PC-3 (cell line): ENCODE data around the gene GABBR2. TPM values are rescaled to one million over a fixed set of nuclear protein-coding genes. Genes with fewer than 3 reads are reported as not detected.
A peak's percentile ranks its signal among the peaks of the same experiment; 100 is the strongest.

Source experiments
- ATAC-seq: fragments of 200-7000 bp; cut with Tn5 transposase; 2 replicates; pipeline ENCODE4 v1.9.1; 2020; ENCODE audit warnings: mild to moderate bottlenecking, moderate library complexity
- BruUV-seq: library from RNA; stranded (reverse); fragments of 400-500 nt; replicated peaks from 2 replicates; lab custom pipeline; 2021; lab: Mats Ljungman, UMichigan
- CTCF ChIA-PET: fragments of 300-600 bp; sonication (Branson Sonifier 250); formaldehyde crosslinking; loops from one replicate; lab custom pipeline; 2022; ENCODE audit warnings: antibody characterized with exemption; lab: Charles Lee
- POLR2A ChIA-PET: fragments of 300-600 bp; sonication (Branson Sonifier 250); formaldehyde crosslinking; loops from one replicate; lab custom pipeline; 2022; ENCODE audit warnings: antibody characterized with exemption; ENCODE audit not compliant: unreplicated experiment; lab: Charles Lee
- DNase-seq: peaks from one replicate; pipeline ENCODE4 v3.0.0-alpha.2; 2015
- H2AFZ ChIP-seq: fragments of 300-600 bp; sonication (generic); 2 replicates; pipeline ENCODE4 v1.6.0; 2016; ENCODE audit warnings: antibody characterized with exemption, low read length
- H3F3A ChIP-seq: fragments of 300-600 bp; sonication (generic); one replicate; pipeline ENCODE4 v1.6.0; 2017; ENCODE audit warnings: antibody characterized with exemption, low read length, control low read depth, mild to moderate bottlenecking; ENCODE audit not compliant: unreplicated experiment
- H3K27ac ChIP-seq: fragments of 300-600 bp; sonication (generic); 2 replicates; pipeline ENCODE4 v1.5.1; 2016; ENCODE audit warnings: mild to moderate bottlenecking, low read length
- H3K27me3 ChIP-seq: fragments of 300-600 bp; sonication (generic); 2 replicates; pipeline ENCODE4 v1.6.1; 2016; ENCODE audit warnings: low read length, mixed read lengths
- H3K36me3 ChIP-seq: fragments of 300-600 bp; sonication (generic); 2 replicates; pipeline ENCODE4 v1.6.1; 2016; ENCODE audit warnings: low read depth, mixed run types, low read length, mixed read lengths
- H3K4me1 ChIP-seq: fragments of 300-600 bp; sonication (generic); 2 replicates; pipeline ENCODE4 v1.5.1; 2016; ENCODE audit warnings: low read length; ENCODE audit not compliant: insufficient read depth
- H3K4me2 ChIP-seq: fragments of 300-600 bp; sonication (generic); 2 replicates; pipeline ENCODE4 v1.6.0; 2016; ENCODE audit warnings: low read length
- H3K4me3 ChIP-seq: fragments of 300-600 bp; sonication (generic); 2 replicates; pipeline ENCODE4 v1.5.1; 2016; ENCODE audit warnings: mild to moderate bottlenecking, low read length, mixed read lengths
- H3K79me2 ChIP-seq: fragments of 300-600 bp; sonication (generic); 2 replicates; pipeline ENCODE4 v1.6.1; 2017; ENCODE audit warnings: low read length, mixed read lengths
- H3K9ac ChIP-seq: fragments of 300-600 bp; sonication (generic); 2 replicates; pipeline ENCODE4 v1.6.0; 2016; ENCODE audit warnings: mild to moderate bottlenecking, low read length
- H3K9me2 ChIP-seq: fragments of 300-600 bp; sonication (generic); replicated peaks from 2 replicates; pipeline ENCODE4 v1.6.1; 2016; ENCODE audit warnings: mixed run types, low read length, mixed read lengths
- H3K9me3 ChIP-seq: fragments of 300-600 bp; sonication (generic); 2 replicates; pipeline ENCODE4 v1.6.1; 2016; ENCODE audit warnings: low read length, mixed read lengths
- H4K20me1 ChIP-seq: fragments of 300-600 bp; sonication (generic); 2 replicates; pipeline ENCODE4 v1.6.1; 2016; ENCODE audit warnings: low read length, mixed read lengths
- EZH2 ChIP-seq: fragments of 300-600 bp; sonication (generic); IDR thresholded peaks from one replicate; pipeline ENCODE4 v1.6.1; 2017; ENCODE audit warnings: antibody characterized with exemption, mild to moderate bottlenecking, low read length; ENCODE audit not compliant: unreplicated experiment
- EZH2phosphoT487 ChIP-seq: fragments of 300-600 bp; sonication (generic); IDR thresholded peaks from 2 replicates; pipeline ENCODE4 v1.6.1; 2018; ENCODE audit warnings: mild to moderate bottlenecking, antibody characterized with exemption, low read length, borderline replicate concordance
- intact Hi-C: fragments of 100-400 bp; cut with micrococcal nuclease; formaldehyde crosslinking; loops from 2 replicates; pipeline ENCODE4 v1.9.0; 2023
- total RNA-seq: library from RNA; depleted of rRNA; stranded (reverse); fragments of >200 nt; gene quantifications from 2 replicates; pipeline ENCODE4 v1.2.3, GENCODE V29; 2014
- TF ChIP-seq, protein P1 (sequence below): fragments of 300-600 bp; sonication (generic); conservative IDR thresholded peaks from 2 replicates; pipeline ENCODE4 v1.5.1; 2017; ENCODE audit warnings: antibody characterized with exemption, low read depth, mild to moderate bottlenecking, low read length

The GABBR2 gene
- total RNA-seq, 1 experiment from 2014 or later: 0.44 TPM

DNA sequence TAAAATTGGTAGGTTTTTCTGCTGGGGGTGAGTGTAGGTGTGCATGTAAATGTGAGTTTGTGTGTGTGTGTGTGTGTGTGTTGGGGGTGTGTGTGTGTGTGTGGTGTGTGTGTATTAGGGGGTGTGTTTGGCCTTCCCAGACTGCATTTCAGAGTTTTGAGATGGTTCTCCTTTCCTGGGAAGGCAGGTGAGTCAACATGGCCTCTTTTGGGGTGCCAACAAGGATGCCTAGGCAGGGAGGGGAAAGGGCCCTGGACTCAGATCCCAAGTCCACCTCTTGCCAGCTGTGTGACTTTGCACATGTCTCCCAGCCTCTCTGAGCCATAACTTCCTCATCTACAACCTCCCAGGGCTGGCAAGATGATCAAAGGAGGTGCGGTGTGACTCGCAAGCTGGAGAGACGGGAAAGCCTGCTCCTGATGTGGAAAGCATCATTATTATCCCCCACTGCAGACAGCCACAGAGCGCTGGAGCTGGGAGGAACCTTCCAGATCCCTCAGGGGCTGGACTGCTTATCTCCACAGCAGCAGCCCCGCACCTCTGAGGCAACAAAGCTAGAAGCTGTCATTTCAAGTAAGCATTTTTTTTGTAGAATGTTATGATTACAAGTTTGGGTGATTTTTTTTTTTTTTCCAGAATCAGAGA is 389.8 kb downstream of the GABBR2 start:
- Histone ChIP-seq H3K4me1 (peaks cover 3% of the 10 kb centered on the region; the same call in 1 of the 2 replicates), H3K4me3 (no peak overlapping the region), H3K9me3 (no peaks in the 10 kb centered on the region), H4K20me1 (no peaks in the 10 kb centered on the region), H3K36me3 (no peaks in the 10 kb centered on the region), H3K4me2 (no peak overlapping the region), H2AFZ (no peak overlapping the region), H3K9ac (no peak overlapping the region), H3K9me2 (no peaks in the 10 kb centered on the region), H3K79me2 (no peaks in the 10 kb centered on the region), H3F3A (no peaks in the 10 kb centered on the region), H3K27me3 (no peaks in the 10 kb centered on the region), H3K27ac (no peak overlapping the region)
- DNase-seq (peak; percentile 8), ATAC-seq (no peak)
- POLR2A ChIA-PET: no interaction called here
- intact Hi-C loops: no loop called here
- BruUV-seq: no TSS peak
- CTCF ChIA-PET: no interaction called here
- TF ChIP-seq, protein P1, sequence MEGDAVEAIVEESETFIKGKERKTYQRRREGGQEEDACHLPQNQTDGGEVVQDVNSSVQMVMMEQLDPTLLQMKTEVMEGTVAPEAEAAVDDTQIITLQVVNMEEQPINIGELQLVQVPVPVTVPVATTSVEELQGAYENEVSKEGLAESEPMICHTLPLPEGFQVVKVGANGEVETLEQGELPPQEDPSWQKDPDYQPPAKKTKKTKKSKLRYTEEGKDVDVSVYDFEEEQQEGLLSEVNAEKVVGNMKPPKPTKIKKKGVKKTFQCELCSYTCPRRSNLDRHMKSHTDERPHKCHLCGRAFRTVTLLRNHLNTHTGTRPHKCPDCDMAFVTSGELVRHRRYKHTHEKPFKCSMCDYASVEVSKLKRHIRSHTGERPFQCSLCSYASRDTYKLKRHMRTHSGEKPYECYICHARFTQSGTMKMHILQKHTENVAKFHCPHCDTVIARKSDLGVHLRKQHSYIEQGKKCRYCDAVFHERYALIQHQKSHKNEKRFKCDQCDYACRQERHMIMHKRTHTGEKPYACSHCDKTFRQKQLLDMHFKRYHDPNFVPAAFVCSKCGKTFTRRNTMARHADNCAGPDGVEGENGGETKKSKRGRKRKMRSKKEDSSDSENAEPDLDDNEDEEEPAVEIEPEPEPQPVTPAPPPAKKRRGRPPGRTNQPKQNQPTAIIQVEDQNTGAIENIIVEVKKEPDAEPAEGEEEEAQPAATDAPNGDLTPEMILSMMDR: no peak
- TF ChIP-seq EZH2phosphoT487 (no peak), EZH2 (no peak)

DNA sequence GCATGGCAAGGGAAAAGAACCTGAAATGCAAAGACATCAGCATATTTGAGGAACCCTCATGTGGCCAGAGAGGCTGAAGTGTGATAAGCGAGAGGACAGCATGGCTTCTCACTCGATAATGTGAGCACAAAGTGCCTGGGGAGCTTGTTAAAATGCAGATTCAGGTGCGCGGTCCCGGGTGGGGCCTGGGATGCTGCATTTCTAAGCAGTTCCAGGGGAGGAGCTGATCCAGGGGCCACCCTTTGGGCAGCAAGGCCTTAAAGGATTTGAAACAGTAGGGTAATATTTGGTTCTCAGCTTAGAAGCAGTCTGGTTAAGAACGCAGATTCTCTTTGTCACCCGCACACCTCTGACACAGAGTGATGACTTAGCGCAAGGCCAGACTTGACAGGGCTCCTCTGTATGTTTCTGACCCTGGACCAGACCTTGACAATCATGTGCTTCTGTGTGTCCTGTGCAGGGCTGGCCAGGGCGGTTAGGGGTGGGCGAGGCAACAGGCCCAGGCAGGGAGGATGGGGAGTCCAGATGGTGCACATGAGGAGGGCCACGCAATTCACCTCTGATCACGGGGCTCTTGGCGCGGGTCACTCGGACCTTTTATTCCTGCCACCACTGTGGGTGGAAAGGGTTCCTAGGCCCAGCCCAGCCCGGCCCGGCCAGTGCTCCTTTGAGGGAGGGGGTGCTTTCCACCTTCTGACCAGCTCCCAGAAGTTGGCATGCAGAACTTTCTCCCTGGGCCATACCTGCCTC is 390.5 kb downstream of the GABBR2 start:
- TF ChIP-seq EZH2 (no peak), EZH2phosphoT487 (no peak)
- TF ChIP-seq, protein P1: no peak
- H3K9me2 ChIP-seq: no peaks in the 10 kb centered on the region
- DNase-seq (no peak), ATAC-seq (no peak)
- H3K4me2 ChIP-seq: no peak overlapping the region
- no peaks in the 10 kb centered on the region for H3K4me1 ChIP-seq
- ChIA-PET POLR2A (no interaction called here), CTCF (no interaction called here)
- no peaks in the 10 kb centered on the region for H3K79me2 ChIP-seq
- H3F3A ChIP-seq: no peaks in the 10 kb centered on the region
- no peak overlapping the region for H2AFZ ChIP-seq
- H4K20me1 ChIP-seq: no peaks in the 10 kb centered on the region
- H3K36me3 ChIP-seq: no peaks in the 10 kb centered on the region
- intact Hi-C loops: no loop called here
- H3K9me3 ChIP-seq: no peaks in the 10 kb centered on the region
- no peak overlapping the region for H3K4me3 ChIP-seq
- no peak overlapping the region for H3K9ac ChIP-seq
- no TSS peak for BruUV-seq
- H3K27me3 ChIP-seq: no peaks in the 10 kb centered on the region
- H3K27ac ChIP-seq: no peak overlapping the region
